22Rv1 (cell line): ENCODE results near the gene CCDC15.

ENCODE experiments used
- H3K27ac ChIP-seq: fragments of 450-650 bp; 2 replicates; pipeline ENCODE4 v1.5.1; 2017
- ZFX ChIP-seq: fragments of 450-650 bp; IDR thresholded peaks from 2 replicates; pipeline ENCODE4 v1.6.1; 2017; ENCODE audit warnings: antibody characterized with exemption, borderline replicate concordance
- TF ChIP-seq, protein P1 (sequence below): fragments of 450-650 bp; IDR thresholded peaks from 2 replicates; pipeline ENCODE4 v1.5.1; 2017; ENCODE audit warnings: mild to moderate bottlenecking

Gene CCDC15

DNA sequence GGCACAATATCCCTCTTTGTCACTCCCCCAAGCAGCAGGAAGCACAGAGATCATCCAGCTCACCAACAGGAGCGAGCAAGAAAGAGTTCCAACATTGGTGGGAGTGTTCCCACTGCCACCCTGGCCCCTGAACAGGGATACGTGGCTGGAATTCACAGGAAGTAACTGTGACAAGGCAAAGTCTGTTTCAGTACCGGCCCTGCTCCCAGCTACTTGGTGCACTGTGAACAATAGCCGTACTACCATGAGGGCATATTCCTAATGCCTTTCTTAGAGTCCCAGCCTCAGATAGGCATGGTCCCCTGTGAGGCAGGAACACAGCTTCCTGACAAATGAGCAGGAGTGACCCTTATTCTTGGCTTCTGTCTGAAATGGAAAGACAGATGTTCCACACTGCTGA lies 107.3 kb downstream of the CCDC15 start:
- TF ChIP-seq, protein P1, sequence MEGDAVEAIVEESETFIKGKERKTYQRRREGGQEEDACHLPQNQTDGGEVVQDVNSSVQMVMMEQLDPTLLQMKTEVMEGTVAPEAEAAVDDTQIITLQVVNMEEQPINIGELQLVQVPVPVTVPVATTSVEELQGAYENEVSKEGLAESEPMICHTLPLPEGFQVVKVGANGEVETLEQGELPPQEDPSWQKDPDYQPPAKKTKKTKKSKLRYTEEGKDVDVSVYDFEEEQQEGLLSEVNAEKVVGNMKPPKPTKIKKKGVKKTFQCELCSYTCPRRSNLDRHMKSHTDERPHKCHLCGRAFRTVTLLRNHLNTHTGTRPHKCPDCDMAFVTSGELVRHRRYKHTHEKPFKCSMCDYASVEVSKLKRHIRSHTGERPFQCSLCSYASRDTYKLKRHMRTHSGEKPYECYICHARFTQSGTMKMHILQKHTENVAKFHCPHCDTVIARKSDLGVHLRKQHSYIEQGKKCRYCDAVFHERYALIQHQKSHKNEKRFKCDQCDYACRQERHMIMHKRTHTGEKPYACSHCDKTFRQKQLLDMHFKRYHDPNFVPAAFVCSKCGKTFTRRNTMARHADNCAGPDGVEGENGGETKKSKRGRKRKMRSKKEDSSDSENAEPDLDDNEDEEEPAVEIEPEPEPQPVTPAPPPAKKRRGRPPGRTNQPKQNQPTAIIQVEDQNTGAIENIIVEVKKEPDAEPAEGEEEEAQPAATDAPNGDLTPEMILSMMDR: no peak
- no peak for TF ChIP-seq ZFX
- H3K27ac ChIP-seq: no peak overlapping the region

DNA sequence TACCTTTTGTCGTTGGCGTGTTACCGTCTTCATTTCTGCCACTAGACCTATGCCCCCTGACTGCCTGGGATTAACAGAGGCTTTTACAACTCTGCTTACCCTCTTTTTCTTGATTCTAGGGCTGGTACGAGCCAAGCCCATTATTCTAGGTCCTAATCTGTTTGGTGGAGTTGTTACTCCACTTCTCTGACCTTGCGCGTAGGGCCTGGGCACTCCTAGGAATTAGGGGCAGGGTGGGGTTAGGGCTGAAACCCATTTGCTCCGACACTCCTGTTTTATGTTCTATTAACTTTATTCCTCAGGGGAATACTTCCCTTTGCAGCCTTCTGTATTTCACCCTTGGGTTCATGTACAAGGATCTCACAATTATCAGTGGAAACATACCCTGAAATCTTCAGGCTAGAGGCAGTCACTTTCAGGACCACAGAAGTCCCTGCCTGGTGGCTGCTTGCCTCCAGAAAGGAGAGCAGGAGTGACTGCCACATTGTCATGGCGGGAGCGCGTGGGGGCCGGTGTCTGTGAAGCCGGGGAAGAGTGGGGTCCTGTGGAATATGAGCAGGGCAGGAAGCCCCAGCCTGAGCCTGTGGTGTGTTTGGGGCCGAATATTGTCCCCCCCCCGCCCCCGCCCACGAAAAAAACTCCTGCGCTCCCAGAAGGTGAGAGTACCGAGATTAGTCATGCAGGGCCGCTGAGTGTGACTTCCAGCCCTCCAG lies 108.4 kb downstream of the CCDC15 start:
- no peak overlapping the region for H3K27ac ChIP-seq
- TF ChIP-seq, protein P1: no peak
- TF ChIP-seq ZFX: no peak

DNA sequence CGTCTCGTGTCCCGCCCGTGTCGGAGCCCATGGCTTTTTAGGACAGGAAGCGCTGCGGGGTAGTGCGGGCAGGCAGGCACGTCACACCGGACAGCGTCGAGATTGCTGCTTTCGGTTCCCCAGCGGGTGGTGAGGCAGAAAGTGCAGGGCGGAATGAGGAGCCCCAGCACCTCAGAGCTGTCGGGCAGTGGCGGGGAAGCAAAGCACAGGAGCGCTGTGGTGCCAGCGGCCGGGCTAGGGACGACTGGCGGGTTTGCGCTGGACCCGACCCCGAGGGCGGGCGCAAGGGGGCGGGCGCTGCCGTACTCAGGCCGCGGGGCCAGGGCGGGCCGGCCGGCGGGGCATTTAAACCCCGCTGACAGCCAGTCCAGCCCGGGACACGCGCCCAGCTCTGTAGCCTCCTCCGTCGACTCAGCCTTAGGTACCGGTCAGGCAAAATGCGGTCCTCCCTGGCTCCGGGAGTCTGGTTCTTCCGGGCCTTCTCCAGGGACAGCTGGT lies 109.0 kb downstream of the CCDC15 start, which contains the start of gene SLC37A2:
SLC37A2 (plus strand) TSS at position 375 of the 498 bp plus-strand sequence; CDS start at position 438, 63 bp downstream.
- TF ChIP-seq ZFX: no peak
- TF ChIP-seq, protein P1: peak; percentile 29
- no peak within 1 kb of the TSS for H3K27ac ChIP-seq

DNA sequence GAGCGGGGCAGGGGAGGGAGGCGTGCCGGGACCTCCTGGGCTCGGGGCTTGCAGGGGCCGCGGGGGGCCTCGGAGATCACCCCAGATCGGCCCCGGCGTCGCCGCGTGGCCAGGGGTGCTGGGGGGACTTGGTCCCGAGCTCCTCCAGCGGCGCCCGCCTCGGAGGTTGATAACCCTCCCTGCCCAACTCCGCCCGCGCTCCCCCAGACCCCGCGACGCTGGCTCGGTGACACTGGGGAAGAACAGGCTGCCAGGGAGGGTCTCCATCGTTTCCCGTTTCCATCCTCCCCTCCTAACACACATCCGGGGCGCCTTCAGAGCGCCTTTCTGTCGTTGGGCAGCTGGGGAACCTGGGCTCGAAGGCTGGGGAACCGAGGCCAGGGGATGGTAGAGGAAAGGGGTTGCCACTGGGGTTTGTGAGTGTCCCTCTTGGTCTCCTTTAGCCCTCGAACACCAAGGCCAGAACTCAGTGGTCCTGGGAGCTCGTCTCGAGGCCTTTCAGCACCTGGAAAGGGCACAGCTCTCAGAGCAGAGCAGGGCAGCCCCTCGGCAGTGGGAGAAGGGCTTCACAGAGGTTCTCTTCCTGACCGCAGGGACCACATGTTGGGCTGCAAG lies 109.5 kb downstream of the CCDC15 start:
- H3K27ac ChIP-seq: no peak overlapping the region
- TF ChIP-seq, protein P1: no peak
- TF ChIP-seq ZFX: no peak

DNA sequence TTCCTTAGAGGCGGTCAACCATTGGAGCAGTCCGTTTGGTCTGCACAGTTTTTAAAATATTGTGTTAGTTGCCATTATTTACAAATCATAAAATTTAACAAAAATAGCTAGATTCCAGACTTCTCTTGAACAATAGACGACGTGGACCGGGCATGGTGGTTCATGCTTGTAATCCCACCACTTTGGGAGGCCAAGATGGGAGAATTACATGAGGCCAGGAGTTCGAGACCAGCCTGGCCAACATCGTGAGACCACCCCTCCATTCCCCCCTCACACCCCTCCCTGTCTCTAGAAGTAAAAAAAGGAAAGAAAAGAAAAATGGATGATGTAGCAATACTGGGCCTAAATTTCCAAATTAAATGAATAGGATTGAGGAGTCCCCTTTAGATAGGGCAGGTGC lies 110.1 kb downstream of the CCDC15 start:
- no peak for TF ChIP-seq ZFX

DNA sequence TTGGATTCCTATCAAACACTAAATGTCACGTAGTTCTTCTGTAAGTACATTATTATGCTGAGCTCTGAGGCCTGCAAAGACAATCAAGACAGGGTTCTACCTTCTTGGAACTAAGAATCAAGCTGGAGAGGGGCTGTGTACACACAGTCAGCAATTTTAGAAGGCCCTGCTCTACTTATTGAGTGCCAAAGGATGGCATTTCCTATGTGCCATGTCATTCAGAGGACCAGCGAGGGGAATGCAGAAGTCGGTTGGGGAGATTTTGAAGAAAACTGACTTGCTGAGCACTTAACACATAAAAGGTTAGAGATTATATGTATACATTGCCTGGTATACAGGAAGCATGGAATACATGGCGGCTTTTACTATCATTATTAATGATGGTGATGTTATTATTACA lies 114.4 kb downstream of the CCDC15 start:
- TF ChIP-seq, protein P1: no peak
- TF ChIP-seq ZFX: no peak
- H3K27ac ChIP-seq: no peak overlapping the region

More for the DNA sequence above, 110.1 kb downstream of the CCDC15 start:
- H3K27ac ChIP-seq: no peak overlapping the region

DNA sequence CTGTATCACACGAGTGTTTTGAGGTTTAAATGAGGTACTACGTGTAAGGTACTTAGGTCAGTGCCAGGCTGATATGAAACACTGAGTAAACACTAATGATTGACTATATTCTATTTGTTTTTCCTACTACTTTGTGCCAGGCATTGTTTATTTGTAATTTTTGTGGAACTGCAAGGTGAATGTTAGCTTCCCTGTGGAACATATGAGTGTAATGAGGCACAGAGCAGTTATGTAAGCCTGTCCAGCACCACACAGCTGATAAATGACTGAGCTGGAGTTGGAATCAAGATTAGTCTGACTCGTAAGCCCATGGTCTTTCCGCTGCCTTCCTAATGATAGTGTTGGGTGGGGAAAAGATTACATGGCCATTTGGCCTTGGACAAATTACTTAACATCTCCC lies 115.0 kb downstream of the CCDC15 start:
- H3K27ac ChIP-seq: no peak overlapping the region
- TF ChIP-seq, protein P1: no peak
